T follicular helper cell (primary cell): ENCODE results near the gene PTGDR2.
"Not testable (repeated sequence)": the region's sequence is repeated elsewhere in the genome, so short reads cannot be mapped to it uniquely, and the experiment has no call there.

Experiments used
- DNase-seq: peaks from one replicate; pipeline ENCODE4 v3.0.0-alpha.2; 2020; ENCODE audit warnings: low read depth

The PTGDR2 gene

DNA sequence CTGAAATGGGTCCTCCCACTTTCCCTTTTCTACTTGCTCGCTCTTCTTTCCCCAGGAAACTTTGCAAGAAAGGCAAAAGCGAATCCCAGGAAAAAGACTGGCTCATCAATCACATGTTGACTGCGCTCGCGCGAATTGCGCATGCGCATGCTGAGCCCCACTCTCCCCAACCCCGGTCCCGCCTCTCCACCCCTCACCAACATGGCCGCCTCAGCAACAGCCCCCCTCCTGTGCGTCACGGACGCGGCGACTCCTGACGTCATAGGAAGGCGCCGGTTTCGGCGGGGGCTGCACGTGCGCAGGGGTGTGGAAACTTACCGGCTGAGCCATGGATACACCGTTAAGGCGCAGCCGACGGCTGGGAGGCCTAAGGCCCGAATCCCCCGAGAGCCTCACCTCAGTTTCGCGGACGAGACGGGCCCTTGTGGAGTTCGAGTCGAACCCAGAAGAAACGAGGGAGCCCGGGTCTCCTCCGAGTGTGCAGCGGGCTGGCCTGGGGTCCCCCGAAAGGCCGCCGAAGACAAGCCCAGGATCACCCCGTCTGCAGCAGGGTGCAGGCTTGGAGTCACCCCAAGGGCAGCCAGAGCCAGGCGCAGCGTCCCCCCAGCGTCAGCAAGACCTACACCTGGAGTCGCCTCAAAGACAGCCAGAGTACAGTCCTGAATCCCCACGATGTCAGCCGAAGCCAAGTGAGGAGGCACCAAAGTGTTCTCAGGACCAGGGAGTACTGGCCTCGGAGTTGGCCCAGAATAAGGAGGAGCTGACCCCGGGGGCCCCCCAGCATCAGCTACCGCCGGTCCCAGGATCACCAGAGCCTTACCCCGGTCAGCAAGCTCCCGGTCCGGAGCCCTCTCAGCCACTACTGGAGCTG lies 13.7 kb downstream of the PTGDR2 start, which contains the start of gene CCDC86:
Gene CCDC86 (plus strand): TSS at position 317 of the 871 bp plus-strand sequence. CDS start 12 bp downstream, at position 329.
- peak; percentile 98 for DNase-seq

DNA sequence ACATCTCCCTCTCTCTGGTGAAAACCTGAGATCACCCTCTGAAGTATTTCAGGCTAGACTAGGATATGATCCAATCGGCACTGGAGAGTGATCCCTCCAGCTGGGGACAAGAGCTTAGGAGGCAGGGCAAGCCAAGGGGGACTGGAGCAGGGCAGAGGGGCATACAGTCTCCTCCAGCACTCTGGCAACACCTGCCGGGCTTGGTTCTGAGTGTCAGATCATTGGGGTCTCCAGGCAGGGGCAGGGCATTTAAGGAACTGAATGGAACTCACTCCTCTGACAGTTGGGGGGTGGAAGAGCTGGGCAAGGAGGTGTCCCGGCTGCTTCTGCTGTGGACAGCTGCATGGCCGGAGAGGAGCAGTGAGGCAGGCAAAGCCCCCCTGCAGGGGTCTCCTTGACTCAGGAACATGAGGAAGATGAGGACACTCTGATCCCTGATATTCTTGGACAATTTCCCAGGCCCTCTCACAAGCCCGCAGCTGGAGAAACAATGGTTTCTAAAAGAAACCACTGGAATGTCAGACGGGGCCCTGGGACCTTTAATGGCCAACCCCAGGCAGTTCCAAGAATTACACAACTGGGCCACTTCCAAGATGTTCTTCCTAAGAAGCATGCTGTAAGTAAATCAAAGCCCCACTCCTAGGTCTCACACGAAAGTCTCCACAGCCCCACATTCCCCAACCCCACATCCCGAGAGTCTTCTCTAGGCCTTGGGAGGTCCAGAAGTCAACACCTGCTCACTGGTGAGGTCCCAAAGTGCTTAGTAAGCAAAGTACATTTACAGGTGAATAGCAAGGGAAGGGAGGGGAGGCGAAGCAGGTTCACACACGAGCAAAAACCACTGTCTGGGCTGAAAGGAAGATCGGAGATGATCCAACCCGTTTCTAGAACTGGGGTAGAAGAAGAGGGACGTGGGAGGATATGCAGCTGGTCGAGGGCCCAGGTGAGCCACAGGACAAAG lies 15.0 kb downstream of the PTGDR2 start:
- DNase-seq: no peak

DNA sequence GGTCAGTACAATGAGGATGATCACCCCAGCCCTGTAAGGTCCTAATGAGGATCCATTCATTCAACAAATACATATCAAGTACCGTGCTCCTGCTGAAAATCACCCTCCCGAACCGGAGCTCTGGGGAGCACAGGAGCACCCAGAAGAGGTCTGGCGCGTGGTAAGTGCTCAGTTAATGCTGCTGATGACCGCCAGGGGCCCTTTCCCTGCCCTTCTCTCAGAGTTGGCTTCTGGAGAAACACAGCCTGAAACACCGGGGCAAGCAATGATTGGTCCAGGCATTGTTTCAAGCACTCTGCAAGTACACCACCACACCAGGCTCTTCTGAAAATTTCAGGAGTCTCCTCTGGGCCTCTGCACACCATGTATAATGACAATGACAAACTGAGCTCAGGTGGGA lies 17.6 kb downstream of the PTGDR2 start:
- DNase-seq: no peak

DNA sequence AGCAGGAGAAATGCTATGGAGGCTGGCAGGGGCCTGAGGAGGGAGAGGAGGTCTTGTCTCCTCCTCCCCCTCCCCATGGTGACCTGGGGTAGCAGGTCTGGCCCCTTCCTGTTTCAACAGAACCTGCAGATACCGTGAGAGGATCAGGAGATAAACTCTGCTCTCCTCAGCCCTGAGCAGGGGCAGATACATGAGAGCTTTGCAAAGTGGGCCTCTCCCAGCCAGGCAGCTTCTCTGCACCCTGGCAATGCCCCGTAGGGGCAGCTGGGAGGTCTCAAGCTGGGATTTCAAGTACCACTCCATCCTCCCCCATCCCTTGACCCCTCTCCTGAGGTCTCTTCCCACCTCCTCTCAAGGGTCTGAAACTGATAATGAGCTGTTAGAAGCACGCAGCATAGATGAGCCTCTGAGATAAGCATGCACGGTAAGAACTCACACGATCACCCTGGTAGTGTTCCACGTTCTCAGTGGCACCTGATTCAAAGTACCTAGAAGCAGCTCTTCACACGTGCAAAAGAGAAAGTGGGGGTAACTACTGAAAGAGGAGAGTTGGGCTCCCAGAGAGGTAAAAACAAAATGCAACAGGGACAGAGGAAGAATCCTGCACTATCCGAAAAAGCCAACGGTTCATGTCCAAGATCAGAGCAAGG lies 18.8 kb downstream of the PTGDR2 start:
- DNase-seq: no peak

DNA sequence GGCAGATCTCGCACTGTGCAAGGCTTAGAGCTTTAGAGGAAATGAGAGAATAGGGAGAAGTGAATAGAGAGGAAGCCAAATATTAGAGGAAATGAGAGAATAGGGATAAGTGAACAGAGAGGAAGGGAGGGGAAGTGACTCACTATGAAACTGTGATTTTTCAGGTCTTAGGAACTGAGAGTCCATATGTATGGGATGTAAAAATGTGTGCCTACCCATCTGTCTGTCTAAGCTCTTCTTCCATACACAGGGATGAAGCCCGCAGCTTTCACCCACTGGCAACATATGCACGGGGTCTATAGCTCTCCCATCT lies 20.3 kb downstream of the PTGDR2 start:
- no peak for DNase-seq

DNA sequence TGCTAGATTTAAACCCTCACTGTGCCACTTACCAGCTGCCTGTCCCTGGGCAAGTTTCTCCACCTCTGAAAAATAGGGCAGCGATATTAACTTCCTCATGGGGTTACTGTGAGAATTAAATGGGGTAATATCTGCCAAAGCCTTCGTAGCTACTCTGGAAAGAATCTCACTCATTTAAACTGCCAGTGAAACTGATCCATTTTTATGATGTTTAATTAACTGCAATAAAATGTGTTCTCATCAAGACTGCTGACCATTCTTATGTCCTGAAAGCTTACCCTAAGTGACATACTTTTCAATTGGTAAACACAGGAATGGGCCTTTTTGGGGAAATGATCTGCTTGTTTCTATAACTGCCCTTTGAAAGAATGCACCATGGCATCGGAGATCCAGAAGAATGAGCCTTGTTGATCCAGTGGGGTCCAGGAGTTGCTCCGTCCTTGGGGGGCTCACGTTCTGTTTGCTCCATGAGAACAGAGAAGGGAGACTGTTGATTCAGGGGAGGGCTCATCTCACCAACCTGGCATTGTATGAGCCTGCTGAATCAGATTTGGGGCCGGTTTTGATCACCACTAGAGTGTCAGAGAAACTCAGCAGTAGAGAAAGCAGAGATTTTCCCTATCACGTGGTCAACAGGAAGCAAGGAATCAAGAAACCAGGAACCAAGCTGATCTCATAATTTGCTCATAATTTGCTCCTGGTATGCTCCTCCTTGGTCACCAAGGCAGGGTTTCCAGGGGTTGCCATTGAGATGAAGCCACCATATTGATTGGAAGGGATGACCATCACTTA lies 20.8 kb downstream of the PTGDR2 start:
- DNase-seq: no peak

DNA sequence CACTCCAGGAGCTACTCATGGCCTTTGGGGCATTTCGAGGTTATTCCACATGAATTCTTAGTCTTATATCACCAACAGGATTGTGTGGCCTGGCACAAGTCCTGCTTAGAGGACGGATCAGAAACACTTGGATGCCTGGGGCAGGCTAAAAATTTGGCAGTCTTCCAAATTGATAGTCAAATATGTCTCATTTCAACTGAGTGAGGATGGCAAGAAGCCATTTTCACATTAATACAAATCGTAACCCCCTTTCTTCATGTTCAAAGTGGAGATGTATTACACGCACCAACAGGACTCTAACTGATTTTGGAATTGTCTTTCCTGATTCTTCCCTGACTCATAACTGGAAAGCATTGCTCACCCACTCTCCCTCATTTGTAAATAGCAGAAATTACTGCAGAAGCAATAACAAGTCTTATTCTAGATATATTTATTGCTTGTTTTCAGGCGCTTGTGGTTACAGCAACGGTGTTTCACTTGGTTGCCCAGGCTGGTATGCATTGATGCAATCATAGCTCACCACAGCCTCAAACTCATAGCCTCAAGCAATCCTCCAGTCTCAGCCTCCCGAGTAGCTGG lies 24.2 kb downstream of the PTGDR2 start:
- no peak for DNase-seq

DNA sequence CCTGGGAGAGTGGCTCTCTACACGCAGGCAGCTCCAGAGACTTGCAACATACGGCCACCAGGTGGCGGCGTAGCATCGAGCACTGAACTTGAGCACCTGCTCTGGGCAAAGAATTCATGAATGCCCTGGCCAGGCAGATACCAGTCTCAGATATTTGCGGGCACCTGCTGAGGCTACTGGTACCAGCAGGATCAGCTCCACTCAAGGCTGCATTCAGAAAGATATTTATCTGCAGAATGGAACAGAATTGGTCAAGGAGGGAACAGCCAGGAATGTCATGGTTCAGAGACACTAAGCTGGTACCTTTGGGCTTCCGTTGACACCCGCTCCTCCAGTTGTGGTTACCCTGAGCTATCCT lies 24.6 kb downstream of the PTGDR2 start:
- DNase-seq: peak; percentile 69

DNA sequence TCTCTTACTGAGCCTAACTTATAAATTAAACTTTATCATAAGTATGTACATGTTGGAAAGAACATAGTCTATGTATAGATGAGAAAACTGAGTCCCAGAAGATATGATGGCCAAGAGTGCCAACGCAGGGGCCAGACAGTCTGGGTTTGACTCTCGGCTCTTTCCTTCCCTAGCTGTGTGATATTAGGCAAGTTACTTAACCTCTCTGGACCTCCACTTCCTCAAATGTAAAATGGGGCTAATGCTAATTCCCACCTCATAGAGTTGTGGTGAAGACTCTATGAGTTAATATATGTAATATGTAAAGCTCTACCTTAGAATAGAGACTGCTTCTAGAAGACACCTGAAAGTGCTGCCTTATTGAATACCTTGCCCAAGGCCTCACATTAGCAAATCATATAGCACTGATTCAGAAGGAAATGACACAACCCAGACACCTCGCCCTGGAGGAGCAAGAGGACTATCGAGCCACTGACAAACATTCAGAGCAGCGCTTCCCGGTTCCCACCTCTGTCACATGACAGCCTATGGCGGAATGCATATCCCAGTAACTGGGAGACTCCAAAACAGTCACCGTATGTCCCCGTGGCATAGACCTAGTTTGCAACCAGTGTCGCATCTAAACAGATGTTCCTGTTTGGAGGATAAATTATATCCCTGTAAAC lies 25.1 kb downstream of the PTGDR2 start:
- DNase-seq: no peak

DNA sequence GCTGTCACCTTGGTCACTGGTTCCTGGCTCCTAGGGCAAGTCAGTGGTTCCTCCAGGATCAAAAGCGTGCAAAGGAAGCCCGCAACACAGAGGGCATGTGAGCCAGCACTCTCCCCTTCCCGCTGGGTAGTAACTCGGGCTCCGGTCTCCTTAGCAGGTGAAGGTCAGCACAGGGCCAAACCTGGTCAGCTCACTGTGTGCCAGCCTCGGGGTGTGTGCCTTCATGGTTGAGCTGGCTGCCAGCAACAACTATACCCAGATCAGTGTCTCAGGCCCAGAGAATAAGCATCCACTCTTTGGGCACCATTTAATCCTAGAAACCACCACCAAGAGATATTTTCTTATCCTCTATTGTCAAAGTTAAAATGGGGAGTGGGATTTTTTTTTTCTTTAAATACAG lies 30.0 kb downstream of the PTGDR2 start:
- no peak for DNase-seq

DNA sequence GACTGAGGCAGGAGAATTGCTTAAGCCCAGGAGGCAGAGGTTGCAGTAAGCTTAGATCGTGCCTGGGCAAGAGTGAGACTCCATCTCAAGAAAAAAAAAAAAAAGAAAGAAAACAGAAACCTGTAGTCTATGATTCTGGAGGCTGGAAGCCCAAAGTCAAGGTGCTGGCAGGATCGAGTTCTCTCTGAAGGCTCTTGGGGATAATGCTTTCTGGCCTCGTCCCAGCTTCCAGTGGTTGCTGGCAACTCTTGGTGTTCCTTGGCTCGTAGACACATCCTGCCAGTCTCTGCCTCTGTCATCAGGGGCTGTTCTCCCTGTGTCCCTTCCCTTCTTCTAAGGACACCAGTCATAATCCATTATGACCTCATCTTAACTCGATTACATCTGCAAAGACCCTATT lies 30.6 kb downstream of the PTGDR2 start:
- no peak for DNase-seq

DNA sequence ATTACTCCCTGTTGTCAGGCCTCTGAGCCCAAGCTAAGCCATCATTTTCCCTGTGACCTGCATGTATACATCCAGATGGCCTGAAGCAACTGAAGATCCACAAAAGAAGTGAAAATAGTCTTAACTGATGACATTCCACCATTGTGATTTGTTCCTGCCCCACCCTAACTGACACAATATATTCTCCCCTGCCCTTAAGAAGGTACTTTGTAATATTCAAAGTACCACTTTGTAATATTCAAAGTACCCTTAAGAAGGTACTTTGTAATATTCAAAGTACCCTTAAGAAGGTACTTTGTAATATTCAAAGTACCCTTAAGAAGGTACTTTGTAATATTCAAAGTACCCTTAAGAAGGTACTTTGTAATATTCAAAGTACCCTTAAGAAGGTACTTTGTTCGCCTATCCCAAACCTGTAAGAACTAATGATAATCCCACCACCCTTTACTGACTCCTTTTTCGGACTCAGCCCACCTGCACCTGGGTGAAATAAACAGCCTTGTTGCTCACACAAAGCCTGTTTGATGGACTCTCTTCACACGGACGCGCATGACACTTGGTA lies 31.9 kb downstream of the PTGDR2 start:
- not testable (repeated sequence) for DNase-seq

DNA sequence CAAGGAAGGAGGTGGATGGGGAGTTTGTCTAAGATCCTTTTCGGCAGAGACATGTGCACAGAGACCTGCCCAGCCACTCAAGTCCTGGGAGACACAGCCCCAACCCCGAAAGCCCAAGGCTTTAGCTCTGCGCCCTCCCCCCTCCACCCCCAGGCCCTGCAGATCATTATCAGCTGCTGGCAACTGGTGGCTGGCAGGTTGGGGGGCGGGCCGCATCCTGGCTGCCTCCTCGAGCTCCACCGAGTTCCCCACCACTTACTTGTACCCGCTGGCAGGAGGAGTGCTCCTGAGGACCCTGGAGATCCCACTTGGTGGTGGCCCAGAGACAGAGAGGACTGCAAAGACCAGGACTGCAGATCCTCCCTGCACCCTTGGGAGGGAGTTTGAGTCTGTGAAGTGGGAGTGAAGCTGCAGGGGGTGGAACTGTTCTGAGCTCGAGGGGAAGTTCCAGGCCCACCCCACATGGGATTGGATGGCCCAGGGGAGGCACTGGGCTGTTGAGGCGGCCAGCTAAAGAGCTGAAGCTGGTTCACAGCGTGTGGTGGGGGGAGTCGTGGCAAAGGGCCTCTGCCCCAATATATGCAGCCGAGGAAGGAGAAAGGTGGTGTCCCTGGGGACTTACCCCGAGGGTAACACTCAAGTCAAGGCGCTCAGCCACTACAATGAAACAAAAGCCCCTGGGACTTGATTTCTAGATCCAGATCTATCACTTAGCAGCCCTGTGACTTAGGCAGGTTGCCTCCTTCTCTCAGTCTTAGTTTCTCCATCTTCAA lies 33.7 kb downstream of the PTGDR2 start:
- DNase-seq: no peak

DNA sequence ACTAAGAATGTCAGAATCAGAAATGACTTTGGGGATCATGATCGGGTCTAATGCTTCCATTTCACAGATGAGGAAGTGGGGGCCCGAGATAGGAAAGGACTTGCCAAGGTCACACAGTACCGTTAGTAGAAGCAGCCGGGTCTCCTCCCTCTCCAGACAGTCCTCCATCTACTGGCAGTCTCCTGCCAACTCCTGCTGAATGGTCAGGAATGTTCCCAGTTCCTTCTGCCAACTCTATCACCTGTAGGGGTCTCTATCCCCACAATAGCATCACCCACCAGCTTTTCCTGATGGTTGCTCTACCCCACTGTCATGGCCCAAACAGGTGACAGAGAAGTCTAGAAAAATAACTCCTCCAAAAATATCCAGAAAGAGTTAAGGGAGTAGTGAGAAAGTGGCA lies 37.7 kb downstream of the PTGDR2 start:
- no peak for DNase-seq

DNA sequence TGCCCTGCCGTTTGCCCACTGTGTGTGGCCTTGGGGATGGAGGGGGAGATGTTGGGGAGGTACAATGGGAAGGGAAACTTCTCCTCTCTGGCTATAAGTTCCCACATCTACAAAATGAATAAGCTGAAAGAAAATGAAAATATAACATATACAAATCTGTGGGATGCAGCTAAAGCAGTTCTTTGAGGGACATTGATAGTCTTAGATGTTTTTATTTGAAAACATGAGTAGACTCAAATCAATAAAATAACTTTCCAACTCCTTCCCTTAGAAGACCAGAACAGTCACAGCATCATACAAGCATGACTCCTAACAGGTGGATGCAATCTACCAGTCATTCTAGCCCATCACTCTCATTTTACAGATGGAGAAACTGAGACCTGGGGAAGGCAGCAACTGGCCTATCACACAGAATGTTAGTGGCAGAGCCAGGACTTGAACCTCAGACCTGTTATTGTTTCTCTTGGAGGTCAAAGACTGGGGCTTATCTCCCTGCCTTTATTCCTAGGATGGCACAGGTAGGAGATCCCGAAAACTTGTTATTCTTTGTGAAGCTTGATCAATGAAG lies 39.1 kb downstream of the PTGDR2 start:
- DNase-seq: no peak

DNA sequence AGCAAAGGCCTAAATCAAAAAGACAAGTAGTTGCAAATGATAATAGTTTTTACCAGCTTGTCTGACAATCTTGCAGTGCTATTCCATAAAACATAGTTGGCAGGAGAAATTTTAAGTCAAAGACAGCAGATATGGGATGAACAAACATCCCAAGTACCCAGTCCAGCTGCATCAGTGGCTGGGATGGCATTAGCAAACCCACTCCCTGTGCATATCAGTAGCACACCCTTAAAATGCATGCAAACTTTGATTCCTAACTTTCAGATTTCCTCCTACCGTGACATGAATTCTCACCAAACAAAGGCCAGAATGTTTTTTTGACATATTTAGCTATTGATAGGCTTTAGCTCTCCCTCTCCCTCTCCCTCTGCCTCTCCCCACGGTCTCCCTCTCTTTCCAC lies 41.6 kb downstream of the PTGDR2 start:
- DNase-seq: no peak

DNA sequence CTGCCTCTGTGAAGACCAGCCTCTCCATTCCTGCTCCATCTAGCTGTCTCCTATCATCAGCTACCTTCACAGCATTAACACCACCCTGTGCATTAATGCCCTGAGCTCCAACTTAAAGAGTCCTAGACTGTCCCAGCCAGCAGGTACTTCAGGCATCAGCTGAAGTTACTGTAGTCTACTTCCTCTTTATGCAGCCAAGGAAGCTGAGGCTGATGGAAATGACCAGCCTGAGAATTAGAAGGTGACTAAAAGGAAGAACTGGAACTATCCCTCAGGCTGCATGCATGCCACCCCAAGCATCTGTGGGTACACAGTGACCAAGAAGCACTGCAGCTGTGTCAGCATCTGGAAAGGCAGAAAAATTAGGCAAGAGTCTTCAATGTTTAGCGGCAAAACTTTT lies 42.4 kb downstream of the PTGDR2 start:
- no peak for DNase-seq

DNA sequence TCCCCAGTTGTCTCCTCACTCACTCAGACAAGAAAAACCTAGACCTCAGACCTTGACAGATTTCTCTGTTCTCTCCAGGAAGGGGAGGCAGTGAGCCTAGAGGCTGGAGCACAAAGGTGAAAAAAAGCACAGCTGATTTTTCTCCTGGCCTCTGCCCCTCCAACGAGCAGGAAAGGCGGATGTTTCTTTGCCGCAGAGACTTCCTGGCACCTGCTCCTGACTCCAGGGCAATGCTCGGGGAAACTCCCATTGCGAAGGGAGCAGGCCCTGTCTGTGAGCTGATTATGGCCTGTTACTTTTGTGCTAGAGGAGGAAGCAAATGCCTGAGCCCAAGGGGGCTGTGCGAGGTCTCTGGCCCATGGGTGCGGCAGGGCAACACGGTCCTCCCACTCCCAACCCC lies 45.2 kb downstream of the PTGDR2 start:
- no peak for DNase-seq

DNA sequence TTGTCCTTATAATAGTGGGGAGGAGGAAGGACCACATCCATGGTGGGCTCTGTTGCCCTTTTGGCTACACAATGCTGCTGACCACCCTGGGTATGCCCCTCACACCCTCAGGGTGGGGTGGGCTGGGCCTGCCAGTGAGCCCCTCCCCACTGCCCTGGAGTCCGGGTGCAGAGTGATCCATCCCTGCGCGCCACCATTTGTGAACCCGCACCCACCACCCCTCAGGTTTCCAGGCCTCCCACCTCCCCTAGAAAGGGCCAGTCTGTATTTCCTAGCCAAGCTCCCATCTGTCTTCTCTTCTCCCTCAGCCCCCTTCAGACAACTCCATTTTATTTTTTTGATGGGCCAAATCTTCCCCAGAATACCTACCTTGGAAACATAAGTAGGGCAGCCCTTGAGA lies 45.6 kb downstream of the PTGDR2 start:
- DNase-seq: no peak
